Mucosa of descending colon (tissue), 3 donors: ENCODE measurements around the gene CPLX4. TPM values are rescaled to one million over a fixed set of nuclear protein-coding genes. Genes with fewer than 3 reads are reported as not detected.

ENCODE experiments used
- ATAC-seq: fragments of 200-7000 bp; cut with Tn5 transposase; one replicate; pipeline ENCODE4 v1.9.1; 2020; ENCODE audit warnings: mild to moderate bottlenecking, moderate library complexity
- DNase-seq, 3 donors: peaks; one replicate each; pipeline ENCODE4 v3.0.0-alpha.2; 2020
- H3K36me3 ChIP-seq: fragments of 200-600 bp; one replicate; pipeline ENCODE4 v1.8.0; 2021; ENCODE audit warnings: low read depth, mild to moderate bottlenecking
- H3K4me1 ChIP-seq: fragments of 200-600 bp; one replicate; pipeline ENCODE4 v1.8.0; 2021; ENCODE audit warnings: low read depth, mild to moderate bottlenecking
- H3K4me3 ChIP-seq: fragments of 200-600 bp; one replicate; pipeline ENCODE4 v1.8.0; 2021; ENCODE audit warnings: mild to moderate bottlenecking
- H3K9me3 ChIP-seq: fragments of 200-600 bp; one replicate; pipeline ENCODE4 v1.8.0; 2021; ENCODE audit warnings: mild to moderate bottlenecking
- intact Hi-C, 2 donors: fragments of 100-400 bp; cut with DNase I in 1 of 2; cut with micrococcal nuclease in 1 of 2; formaldehyde crosslinking; loops; one replicate each; pipeline versions ENCODE4 v1.11.0 to v1.11.1; 2022; cut with DNase I, micrococcal nuclease
- total RNA-seq, 3 donors: library from RNA; stranded (reverse); fragmentation: NEBNext Ultra II Directional in 2 of 3; extraction: Animal tissue kit (Norgen Biotek cat#: 25700) in 2 of 3; gene quantifications; one replicate each; pipeline versions ENCODE4 v1.2.1 to v1.2.4, GENCODE V29; 2021 to 2023
- TF ChIP-seq, protein P1 (sequence below): fragments of 200-600 bp; IDR thresholded peaks from one replicate; pipeline ENCODE4 v1.8.0; 2022; ENCODE audit warnings: antibody characterized with exemption, mild to moderate bottlenecking
- donor health status: DM: no; HTN: no; CAD: no; lungs with moderate emphysema.
- donor health status: DM: no; HTN: no; CAD: no.
- donor health status: DM: no; HTN: yes; CAD: no.

Gene CPLX4
- total RNA-seq, 3 donors from 2014 or later: not detected

DNA sequence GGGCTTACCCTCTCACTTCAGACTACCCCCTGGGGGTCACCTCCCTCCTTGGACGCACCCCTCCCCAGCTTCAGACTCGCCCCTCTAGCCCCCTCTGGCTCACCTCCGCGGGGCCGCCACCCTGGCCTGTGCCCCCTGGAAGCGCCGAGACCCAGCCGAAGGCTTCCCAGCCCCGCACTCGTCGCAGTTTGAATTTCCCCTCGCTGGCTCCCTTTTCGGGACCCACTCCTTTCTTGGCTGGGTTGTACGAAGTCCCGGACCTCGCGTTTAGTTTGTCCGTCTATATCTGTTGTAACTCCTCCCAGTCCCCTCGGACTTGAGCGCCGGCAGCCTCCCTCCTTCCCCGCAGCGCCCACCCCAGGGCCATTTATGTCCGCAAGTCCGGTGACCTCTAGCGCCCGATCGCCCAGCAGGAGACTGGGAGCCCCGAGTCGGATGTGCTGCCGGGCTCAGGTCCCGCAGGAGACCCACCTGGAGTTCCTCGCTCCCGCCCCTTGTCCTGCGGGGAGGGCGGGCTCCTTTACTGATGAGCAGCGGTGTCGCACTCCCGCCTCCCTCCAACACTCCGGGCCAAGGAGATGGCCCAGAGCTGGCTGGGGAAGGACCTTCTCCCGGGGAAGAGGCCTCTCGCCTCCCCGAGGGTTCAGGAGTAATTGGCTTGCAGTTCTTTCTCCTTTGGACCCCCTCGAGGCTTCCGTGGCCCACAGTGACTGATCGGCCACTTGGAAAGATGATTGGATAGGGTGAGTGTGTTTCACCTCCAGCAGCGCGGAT lies 44.5 kb downstream of the CPLX4 start:
- no peaks in the 10 kb centered on the region for H3K9me3 ChIP-seq
- H3K4me1 ChIP-seq: peaks cover 6% of the 10 kb centered on the region
- peak in 1 of 3 donors; percentile 40 for DNase-seq
- TF ChIP-seq, protein P1, sequence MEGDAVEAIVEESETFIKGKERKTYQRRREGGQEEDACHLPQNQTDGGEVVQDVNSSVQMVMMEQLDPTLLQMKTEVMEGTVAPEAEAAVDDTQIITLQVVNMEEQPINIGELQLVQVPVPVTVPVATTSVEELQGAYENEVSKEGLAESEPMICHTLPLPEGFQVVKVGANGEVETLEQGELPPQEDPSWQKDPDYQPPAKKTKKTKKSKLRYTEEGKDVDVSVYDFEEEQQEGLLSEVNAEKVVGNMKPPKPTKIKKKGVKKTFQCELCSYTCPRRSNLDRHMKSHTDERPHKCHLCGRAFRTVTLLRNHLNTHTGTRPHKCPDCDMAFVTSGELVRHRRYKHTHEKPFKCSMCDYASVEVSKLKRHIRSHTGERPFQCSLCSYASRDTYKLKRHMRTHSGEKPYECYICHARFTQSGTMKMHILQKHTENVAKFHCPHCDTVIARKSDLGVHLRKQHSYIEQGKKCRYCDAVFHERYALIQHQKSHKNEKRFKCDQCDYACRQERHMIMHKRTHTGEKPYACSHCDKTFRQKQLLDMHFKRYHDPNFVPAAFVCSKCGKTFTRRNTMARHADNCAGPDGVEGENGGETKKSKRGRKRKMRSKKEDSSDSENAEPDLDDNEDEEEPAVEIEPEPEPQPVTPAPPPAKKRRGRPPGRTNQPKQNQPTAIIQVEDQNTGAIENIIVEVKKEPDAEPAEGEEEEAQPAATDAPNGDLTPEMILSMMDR: no peak
- no peaks in the 10 kb centered on the region for H3K36me3 ChIP-seq
- no peak for ATAC-seq
- intact Hi-C loops: no loop called here
- H3K4me3 ChIP-seq: no peak overlapping the region

DNA sequence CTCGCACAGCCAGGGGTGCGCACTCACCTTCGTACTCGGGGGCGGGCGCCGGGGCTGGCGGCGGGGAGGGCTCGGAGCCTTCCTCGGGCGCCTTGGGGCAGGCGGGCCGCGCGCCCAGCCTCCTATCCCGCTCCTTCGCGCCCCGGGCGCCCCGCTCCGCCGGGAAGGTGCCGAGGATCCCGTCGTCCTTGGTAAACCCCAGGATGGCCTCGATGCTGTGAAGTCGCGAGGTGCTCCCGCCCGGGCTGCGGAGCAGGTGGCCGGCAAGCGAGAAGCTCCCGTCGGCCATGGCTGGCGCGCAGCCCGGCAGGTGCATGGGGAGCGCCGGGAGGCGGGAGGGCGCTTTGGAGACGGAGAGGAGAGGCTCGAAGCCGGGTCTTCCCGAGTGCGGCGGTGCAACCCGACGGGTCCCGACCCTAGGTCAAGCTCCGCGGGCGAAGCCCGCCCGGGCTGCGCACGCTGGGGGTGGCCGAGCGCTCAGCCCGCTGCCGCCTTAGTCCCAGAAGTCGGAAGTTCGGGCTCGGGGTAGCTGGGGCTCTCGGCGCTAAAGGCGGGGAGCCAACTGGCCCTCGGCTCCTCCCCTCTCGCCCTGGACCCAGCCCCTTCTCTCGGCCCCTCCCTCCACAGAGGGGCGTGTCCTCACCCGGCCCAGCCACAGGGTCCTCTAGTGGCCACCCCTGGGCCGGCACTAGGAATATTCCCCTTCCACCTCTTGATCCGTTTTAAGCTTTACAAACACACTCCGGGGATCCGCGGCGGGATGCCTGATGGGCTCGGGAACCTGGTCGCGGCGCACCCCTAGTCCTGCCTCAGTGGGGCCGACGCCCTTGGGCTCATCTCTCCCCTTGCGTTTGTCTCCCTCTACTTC lies 45.3 kb downstream of the CPLX4 start, which contains the start of gene RAX:
TSS of gene RAX (minus strand) at position 564 of the 868 bp plus-strand sequence. CDS start at position 316, 248 bp downstream.
- Histone ChIP-seq H3K36me3 (no peaks in the 10 kb centered on the region), H3K9me3 (no peaks in the 10 kb centered on the region), H3K4me3 (no peak within 1 kb of the TSS), H3K4me1 (peaks cover 9% of the 10 kb centered on the region)
- ATAC-seq: no peak
- intact Hi-C loops: no loop called here
- no peak for DNase-seq
- TF ChIP-seq, protein P1: no peak

DNA sequence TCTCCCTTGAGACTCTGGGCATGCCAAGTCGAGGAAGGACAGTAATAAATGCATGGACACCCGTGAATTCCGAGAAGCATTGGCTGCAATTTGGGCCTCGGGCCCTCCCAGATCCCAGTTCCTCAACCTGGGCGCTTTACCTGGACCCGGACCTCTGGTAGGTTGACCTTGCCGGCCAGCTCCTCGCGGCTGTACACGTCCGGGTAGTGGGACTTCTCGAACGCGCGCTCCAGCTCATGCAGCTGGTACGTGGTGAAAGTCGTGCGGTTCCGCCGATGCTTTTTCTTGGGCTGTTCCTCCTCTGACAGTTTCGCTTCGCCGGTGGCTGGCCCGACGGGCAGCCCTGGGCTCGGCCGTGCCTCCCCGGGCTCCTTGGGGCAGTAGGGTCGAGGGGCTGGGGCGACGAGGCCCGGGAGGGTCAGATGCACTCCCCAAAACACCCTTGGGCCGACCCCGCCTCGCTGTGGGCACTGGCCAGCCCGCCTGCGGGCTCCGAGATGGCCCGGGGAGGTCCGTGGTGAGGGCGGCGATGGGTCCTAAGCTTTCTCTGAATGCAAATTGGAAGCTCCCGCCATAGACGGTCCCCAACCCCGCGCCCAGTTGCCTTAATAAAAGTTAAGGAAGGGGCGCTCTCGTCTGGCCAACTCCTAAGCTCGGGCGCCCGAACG lies 46.1 kb downstream of the CPLX4 start:
- peaks cover 9% of the 10 kb centered on the region for H3K4me1 ChIP-seq
- no peak overlapping the region for H3K4me3 ChIP-seq
- no peaks in the 10 kb centered on the region for H3K9me3 ChIP-seq
- ATAC-seq (no peak), DNase-seq (peak in 1 of 3 donors; percentile 49)
- TF ChIP-seq, protein P1: no peak
- no peaks in the 10 kb centered on the region for H3K36me3 ChIP-seq
- intact Hi-C loops: no loop called here

DNA sequence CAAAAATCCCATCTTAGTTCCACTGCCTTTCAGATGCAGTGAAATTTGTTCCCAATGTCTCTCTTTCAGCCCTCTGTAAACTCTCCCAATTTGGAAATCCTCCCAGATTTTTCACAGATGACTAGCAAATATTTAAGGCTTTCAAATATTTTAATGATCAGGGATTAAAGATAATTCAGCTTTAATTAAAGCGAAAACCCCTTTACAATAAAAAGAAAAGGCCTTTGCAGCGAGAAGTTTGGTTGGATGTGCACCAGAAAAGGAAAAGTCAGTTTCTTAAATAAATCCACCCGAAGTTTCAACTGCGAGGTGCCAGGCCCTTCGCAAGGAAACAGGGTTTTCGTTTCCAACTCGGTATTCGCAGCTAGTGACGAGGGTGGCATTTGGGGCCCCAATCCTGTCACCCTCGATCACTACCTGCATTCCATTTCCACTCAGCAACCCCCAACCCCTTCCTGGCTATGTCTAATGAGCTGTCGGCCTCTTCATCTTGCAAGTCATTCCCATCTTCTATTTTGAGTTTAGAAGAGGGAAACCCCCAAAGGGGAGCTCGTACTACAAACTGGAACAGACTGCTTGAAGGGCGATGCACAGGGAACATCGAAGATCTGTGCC lies 46.7 kb downstream of the CPLX4 start:
- TF ChIP-seq, protein P1: no peak
- intact Hi-C loops: no loop called here

DNA sequence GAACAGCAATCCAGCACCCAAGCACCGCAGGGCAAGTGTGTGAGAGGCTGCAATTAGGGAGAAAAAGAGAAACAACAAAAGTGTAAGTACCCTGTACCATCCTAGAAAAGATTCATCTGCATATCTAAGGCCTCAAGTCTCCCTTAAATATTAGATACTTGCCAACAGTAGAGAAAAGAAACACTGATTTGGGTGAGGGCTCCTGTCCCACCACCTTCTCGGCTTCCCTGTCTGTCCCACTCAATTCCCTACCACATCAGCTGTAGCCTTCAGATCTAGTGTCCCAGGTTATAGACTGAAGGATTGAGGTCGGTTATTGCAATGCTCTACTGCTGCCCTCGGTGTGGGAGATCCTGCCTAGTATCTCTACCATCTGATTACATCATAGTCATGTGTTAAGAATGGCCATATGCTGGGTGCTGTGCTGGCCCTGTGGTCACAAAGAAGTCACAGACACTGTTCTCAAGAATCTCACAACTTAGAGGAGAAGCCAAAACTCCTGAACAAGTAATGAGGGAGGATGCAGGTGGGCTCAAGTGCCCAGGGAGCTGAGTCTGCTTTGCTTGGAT lies 47.7 kb downstream of the CPLX4 start:
- no peaks in the 10 kb centered on the region for H3K36me3 ChIP-seq
- ATAC-seq (no peak), DNase-seq (no peak)
- no peak overlapping the region for H3K4me3 ChIP-seq
- H3K4me1 ChIP-seq: peaks cover 9% of the 10 kb centered on the region
- TF ChIP-seq, protein P1: no peak
- H3K9me3 ChIP-seq: no peaks in the 10 kb centered on the region
- intact Hi-C loops: no loop called here

More for the DNA sequence above, 46.7 kb downstream of the CPLX4 start:
- Histone ChIP-seq H3K9me3 (no peaks in the 10 kb centered on the region), H3K4me3 (no peak overlapping the region), H3K36me3 (no peaks in the 10 kb centered on the region), H3K4me1 (peaks cover 9% of the 10 kb centered on the region)
- no peak for DNase-seq
- ATAC-seq: no peak
